Mucosa of descending colon (tissue), 3 donors: ENCODE results near the gene RASAL3. TPM values are rescaled to one million over a fixed set of nuclear protein-coding genes. Genes with fewer than 3 reads are reported as not detected.

Experiments used
- ATAC-seq: fragments of 200-7000 bp; cut with Tn5 transposase; one replicate; pipeline ENCODE4 v1.9.1; 2020; ENCODE audit warnings: mild to moderate bottlenecking, moderate library complexity
- DNase-seq, 3 donors: peaks; one replicate each; pipeline ENCODE4 v3.0.0-alpha.2; 2020
- H3K36me3 ChIP-seq: fragments of 200-600 bp; one replicate; pipeline ENCODE4 v1.8.0; 2021; ENCODE audit warnings: low read depth, mild to moderate bottlenecking
- H3K4me1 ChIP-seq: fragments of 200-600 bp; one replicate; pipeline ENCODE4 v1.8.0; 2021; ENCODE audit warnings: low read depth, mild to moderate bottlenecking
- H3K4me3 ChIP-seq: fragments of 200-600 bp; one replicate; pipeline ENCODE4 v1.8.0; 2021; ENCODE audit warnings: mild to moderate bottlenecking
- H3K9me3 ChIP-seq: fragments of 200-600 bp; one replicate; pipeline ENCODE4 v1.8.0; 2021; ENCODE audit warnings: mild to moderate bottlenecking
- CTCF ChIP-seq: fragments of 200-600 bp; IDR thresholded peaks from one replicate; pipeline ENCODE4 v1.8.0; 2022; ENCODE audit warnings: antibody characterized with exemption, mild to moderate bottlenecking
- intact Hi-C, 2 donors: fragments of 100-400 bp; cut with DNase I in 1 of 2; cut with micrococcal nuclease in 1 of 2; formaldehyde crosslinking; loops; one replicate each; pipeline versions ENCODE4 v1.11.0 to v1.11.1; 2022; cut with DNase I, micrococcal nuclease
- total RNA-seq, 3 donors: library from RNA; stranded (reverse); fragmentation: NEBNext Ultra II Directional in 2 of 3; extraction: Animal tissue kit (Norgen Biotek cat#: 25700) in 2 of 3; gene quantifications; one replicate each; pipeline versions ENCODE4 v1.2.1 to v1.2.4, GENCODE V29; 2021 to 2023
- donor health status: DM: no; HTN: no; CAD: no; lungs with moderate emphysema.
- donor health status: DM: no; HTN: no; CAD: no.
- donor health status: DM: no; HTN: yes; CAD: no.

The RASAL3 gene
- total RNA-seq, 3 donors from 2014 or later, result 4.0 to 5.2 (median 5.1) TPM

- DNase-seq, result no peak
Observed at GRCh38 chr19:15436012-15436825, 28.1 kb downstream of the RASAL3 start.

GRCh38 chr19:15433519-15434069, 30.8 kb downstream of the RASAL3 start:
- DNase-seq (peak in 1 of 3 donors; percentile 36), ATAC-seq (no peak)
- TF ChIP-seq CTCF, result no peak
- peaks cover 25% of the 10 kb centered on the region for H3K4me1 ChIP-seq
- no peaks in the 10 kb centered on the region for H3K36me3 ChIP-seq
- H3K9me3 ChIP-seq, result no peaks in the 10 kb centered on the region
- no peak overlapping the region for H3K4me3 ChIP-seq
- intact Hi-C loops, result no loop called here

More at GRCh38 chr19:15436012-15436825, 28.1 kb downstream of the RASAL3 start:
- ATAC-seq, result no peak
- Histone ChIP-seq H3K36me3 (no peaks in the 10 kb centered on the region), H3K9me3 (no peaks in the 10 kb centered on the region), H3K4me3 (no peak overlapping the region), H3K4me1 (peaks cover 13% of the 10 kb centered on the region)
- intact Hi-C loops, result no loop called here
- TF ChIP-seq CTCF, result no peak

GRCh38 chr19:15432629-15433518, 31.5 kb downstream of the RASAL3 start:
- Histone ChIP-seq H3K4me1 (peaks cover 25% of the 10 kb centered on the region), H3K4me3 (peak overlapping the region; percentile 71), H3K9me3 (no peaks in the 10 kb centered on the region), H3K36me3 (no peaks in the 10 kb centered on the region)
- intact Hi-C loops, result no loop called here
- ATAC-seq (peak; percentile 98), DNase-seq (peak; percentile 95 to 97 (median 95))
- TF ChIP-seq CTCF, result no peak

GRCh38 chr19:15432018-15432494, 32.3 kb downstream of the RASAL3 start:
- H3K9me3 ChIP-seq, result no peaks in the 10 kb centered on the region
- ATAC-seq (no peak), DNase-seq (no peak)
- H3K4me3 ChIP-seq, result peak overlapping the region; percentile 71
- no peaks in the 10 kb centered on the region for H3K36me3 ChIP-seq
- peaks cover 25% of the 10 kb centered on the region for H3K4me1 ChIP-seq
- intact Hi-C loops, result no loop called here
- no peak for TF ChIP-seq CTCF

GRCh38 chr19:15431396-15432017, 32.8 kb downstream of the RASAL3 start:
- H3K4me3 ChIP-seq, result peak overlapping the region; percentile 71
- no peak for TF ChIP-seq CTCF
- intact Hi-C loops, result no loop called here
- no peak for DNase-seq
- H3K4me1 ChIP-seq, result peaks cover 25% of the 10 kb centered on the region
- no peak for ATAC-seq
- H3K9me3 ChIP-seq, result no peaks in the 10 kb centered on the region
- H3K36me3 ChIP-seq, result no peaks in the 10 kb centered on the region
